Fibroblast of upper back skin (primary cell): ENCODE results near the gene PDLIM5.
A peak's percentile ranks its signal among the peaks of the same experiment; 100 is the strongest.
"Not testable (repeated sequence)": the region's sequence is repeated elsewhere in the genome, so short reads cannot be mapped to it uniquely, and the experiment has no call there.

Source experiments
- DNase-seq: peaks from one replicate; pipeline ENCODE4 v3.0.0-alpha.2; 2013

Gene PDLIM5

DNA sequence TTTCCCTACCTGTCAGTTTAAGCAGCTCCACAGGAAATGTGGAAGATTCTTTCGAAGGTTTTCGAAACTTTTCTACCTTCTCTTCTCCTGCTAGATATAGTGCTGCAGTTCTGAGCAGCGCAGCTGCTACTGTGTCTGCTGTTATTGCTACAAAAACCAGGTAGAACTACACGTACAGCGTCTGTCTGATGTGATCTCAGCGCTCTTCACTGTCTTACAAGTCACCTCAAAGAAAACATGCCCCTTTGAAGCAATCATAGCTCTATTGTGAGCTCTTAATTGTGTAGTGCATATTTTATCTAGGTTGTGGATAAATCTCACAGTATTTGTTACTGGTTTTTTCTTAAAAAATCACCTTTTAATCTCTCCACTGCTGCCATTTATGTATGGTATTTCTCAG lies 158.4 kb downstream of the PDLIM5 start:
- no peak for DNase-seq

DNA sequence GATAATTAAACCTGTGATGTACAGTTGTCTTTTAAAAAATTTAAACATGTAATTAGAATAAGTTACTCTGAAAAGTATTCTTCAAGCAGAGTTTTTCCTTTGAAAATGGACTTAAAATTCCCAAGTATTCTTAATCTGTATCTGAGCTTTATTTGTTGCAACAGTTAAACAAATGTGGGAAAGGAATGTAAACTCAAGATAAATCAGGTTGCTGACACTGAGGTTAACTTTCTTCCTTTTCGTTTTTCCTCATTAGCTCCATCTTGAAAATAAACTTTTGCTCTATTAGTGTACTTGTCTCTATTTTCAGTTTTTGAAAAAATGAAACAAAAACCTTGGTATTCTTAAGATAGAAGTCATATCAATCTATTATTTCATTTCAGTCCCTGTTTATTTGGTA lies 161.5 kb downstream of the PDLIM5 start:
- DNase-seq: no peak

DNA sequence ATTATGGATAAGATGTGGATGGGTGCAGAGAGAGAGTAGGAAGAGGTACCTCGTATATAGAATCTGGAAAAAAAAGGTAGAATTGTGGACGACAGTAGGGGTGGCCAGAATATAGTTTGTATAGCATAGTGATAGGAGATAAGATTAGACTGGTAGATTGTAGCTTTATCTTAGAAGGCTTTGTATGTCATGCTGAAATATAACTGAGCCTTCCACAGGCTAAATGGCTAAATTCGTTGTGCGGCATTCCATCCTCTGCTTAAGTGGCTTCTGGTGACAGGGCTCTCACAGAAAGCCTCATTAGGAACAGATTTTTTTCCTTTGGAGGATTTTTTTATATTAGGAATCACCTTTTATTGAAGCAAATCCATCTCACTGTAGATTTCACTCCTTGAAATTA lies 163.7 kb downstream of the PDLIM5 start:
- no peak for DNase-seq

DNA sequence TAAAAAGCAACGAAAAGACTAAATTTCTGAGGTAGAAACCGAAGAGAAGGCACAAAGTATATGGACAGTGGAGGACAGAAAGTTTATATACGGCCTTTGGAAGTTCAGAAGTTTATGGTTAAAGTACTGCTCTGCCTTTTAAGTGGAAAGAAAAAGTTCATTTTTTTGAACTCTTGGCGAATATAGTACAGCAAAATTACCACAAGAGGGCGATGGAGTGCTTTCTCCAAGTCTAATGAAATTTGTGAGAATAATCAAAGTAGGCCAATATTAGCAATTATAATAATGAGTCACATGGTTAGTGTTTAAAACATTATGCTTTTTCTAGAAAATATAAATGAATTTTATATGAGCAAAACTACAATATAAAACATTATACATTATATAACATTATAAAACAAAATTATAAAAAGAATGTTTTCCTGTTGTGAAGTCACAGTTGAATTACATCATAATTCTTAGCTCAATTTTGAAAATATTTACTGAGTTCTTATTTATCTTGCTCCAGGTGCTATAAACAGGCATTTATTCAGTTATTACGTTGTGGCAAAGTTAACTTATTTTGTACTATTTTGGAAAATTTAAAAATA lies 169.8 kb downstream of the PDLIM5 start:
- peak; percentile 47 for DNase-seq

DNA sequence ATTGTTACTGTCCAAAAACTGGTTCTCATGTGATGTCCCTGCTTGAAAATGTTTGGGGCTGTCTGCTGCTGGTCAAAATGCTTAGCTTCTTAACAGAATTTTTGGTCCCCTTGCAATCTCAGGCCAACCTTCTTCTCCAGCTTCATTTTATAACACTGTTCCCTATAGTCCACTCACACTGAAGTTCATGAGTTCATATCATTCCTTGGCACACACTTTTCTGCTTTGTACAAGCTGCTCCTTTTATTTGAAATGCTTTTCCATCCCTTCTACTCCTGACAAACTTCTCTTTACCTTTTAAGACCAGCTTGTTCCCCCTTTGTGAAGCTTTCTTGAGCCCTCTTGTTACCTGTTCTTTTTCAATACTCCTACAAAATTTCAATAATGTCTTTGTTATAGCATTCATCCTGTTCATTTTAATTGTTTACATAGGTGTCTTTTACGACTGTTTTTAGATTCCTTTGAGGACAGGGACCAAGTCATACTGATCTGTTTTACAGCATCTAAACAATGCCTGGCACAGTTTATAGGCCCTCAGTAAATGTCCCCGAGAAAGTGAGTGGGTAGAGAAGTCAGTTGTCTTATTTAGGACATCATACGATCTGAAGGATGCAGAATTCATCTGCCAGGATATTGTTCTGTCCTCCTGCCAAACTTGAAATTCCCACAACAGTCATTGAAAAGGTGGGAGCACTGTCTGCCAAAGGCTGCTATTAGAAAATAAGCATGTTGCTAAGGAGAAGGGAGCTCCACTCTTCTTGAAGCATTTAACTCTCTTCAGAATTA lies 171.6 kb downstream of the PDLIM5 start:
- DNase-seq: peak; percentile 10

DNA sequence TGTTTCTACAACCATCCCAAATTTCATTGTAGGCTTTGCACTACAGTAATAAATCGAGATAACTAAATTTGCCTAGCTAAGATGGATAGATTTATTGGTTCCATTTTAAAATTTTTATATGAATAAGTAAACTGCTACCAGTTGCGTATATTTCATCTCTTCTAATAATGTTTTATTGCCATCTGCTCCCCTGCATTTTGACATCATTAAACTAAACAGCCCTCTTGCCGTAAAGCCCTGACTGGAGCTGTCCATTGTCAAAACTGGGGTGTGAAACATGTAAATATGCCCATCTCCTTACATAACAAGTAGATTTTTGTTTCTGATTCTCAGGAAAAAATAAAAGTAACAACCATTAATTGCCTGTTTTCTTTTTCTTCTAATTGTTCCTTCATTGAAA lies 175.2 kb downstream of the PDLIM5 start:
- DNase-seq: no peak

DNA sequence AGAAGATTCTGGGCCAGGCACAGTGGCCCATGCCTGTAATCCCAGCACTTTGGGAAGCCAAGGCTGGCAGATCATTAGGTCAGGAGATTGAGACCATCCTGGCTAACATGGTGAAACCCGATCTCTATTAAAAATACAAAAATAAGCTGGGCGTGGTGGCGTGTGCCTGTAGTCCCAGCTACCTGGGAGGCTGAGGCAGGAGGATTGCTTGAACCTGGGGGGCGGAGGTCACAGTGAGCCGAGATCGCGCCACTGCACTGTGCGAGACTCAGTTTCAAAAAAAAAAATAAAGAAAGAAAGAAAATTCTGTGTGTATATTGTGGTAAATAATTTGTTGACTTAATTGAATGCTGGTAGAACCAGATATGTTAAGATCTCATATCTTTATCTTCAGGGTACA lies 177.3 kb downstream of the PDLIM5 start:
- not testable (repeated sequence) for DNase-seq

DNA sequence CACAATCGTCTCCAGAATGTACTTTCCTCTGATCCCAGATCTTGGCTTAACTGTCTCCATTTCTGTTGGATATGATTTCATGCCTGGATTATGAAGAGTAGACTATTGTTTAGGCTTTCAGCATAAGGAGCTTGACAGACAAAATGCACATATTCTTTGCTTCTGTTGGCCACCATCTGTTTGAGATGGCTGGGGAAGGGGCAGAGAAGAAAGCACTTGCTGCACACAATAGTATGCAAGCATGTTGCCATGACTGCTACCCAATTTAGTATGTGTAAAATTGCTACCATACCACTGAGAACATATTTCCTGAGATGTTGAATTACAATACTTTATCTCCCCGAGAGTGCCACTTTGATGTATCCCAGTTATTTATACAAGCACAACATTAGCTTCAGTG lies 178.1 kb downstream of the PDLIM5 start:
- DNase-seq: no peak

DNA sequence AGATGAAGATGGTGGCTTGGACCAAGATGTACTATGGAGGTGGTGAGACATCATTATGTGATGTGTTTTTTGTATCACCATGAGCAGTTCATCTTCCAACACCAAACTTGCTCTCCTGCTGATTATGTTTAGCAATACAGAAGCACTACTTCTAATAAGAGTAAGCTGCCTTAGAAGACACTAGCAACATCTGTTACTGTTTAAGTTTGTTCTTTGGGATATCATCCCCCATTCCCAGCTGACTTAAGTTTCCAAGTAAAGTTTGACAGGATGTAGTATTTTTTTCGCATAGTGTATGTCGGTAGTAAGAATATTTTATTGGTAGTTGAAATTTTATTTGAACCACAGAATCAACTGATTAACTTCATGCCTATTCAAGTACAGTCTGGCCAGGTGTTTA lies 182.5 kb downstream of the PDLIM5 start:
- peak; percentile 89 for DNase-seq

DNA sequence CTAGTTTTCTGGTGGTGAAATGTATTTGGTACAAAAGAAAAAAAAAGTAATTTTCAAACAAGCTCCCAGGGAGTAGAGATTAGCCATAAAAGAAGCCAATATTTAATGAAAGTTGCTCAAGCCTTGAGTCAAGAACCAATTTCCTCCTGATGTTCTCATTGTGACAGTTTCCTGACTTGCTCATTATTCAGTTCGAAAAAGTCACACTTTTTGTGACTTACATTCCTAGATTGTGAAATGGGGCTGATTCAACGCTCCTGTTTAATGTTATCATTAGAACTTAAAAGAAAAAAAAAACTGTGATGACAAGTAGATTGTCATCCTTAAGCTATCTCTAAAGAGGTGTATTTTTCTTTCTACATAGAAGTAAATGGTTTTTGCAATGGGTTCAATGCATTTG lies 183.4 kb downstream of the PDLIM5 start:
- DNase-seq: peak; percentile 22

DNA sequence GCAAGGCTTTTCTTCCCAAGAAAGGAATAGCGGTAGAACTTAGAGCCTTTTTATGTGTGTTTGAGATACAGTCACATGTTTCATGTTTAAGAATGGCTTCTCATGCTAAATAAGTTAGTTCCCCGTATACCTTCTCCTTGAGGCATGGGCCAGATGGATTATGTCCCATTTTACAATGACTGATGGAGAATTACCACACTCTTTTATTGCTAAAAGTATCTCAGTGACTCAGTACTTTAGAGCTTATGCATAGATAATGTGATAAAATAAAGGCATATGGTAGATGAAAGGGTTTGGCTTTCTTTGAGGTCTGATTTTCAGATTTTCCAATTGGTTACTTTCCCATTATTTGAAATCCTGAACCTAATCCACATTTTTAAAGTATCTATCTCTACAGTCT lies 184.3 kb downstream of the PDLIM5 start:
- peak; percentile 80 for DNase-seq

DNA sequence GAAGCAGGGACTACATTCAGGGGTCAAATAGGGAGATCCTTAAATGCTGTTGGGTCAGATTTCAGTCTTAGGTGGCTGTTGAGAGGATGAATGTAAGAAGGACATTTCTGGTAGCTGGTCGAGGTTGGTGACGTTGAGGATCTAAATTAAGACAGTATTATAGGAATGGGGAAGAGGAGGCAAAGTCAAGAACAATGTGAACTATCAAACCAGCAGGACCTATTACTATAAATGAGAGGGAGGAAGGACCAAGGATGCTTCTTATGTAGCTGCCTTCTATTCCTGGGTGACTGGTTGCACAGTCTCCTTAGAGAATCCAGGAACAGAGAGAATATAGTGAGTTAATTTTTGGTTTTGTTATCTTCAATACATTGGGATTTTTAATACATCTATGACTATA lies 187.6 kb downstream of the PDLIM5 start:
- no peak for DNase-seq

DNA sequence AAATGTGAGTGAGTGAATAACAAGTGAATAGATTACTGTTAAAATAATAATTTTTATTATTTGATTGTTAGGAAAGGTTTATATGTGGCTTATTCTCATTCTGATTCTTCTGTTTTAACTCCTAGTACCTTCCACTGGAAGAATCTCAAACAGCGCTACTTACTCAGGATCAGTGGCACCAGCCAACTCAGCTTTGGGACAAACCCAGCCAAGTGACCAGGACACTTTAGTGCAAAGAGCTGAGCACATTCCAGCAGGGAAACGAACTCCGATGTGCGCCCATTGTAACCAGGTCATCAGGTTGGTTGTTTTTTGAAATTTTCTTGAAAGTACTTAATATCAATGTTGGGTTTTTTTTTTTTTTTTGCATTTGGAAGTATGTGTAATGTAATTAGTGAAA lies 188.4 kb downstream of the PDLIM5 start:
- no peak for DNase-seq

DNA sequence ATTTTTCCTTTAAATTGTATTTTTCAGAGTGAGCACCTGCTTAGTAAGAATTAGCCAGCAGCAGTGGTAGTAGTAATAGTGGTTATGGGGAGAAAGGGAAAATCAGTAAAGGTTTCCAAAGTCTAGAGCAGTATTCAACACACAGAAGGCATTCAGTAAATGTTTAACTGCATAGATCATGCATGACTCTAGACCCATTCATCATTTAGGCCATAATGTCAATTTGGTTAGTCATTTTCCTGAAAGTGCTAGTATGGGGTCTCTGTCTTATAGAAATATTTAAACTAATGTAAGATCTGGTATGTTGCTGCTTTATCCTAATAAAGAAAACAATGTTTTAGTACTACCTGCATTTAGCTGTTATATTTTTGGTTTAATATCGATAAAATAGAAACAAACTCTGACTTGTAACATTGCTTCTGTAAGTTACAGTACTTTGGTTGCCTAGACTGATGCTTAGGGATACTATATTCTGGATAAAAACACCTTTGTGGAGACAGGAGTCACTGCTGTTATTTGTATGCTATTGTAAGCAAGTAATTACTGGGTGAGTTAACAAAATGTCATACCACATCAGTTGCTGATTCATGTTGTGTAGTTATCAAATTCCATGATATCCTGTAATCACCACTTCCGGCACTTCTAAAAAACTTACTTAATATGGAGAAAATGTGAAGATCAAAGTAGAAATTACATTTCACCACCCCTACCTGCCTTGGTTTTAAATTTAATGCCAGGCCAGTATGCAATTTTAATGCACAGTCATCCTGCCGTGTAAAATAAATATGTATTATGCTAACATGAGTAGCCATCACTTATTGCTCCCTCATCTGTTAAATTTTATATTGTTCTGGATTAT lies 190.2 kb downstream of the PDLIM5 start:
- DNase-seq: peak; percentile 87

DNA sequence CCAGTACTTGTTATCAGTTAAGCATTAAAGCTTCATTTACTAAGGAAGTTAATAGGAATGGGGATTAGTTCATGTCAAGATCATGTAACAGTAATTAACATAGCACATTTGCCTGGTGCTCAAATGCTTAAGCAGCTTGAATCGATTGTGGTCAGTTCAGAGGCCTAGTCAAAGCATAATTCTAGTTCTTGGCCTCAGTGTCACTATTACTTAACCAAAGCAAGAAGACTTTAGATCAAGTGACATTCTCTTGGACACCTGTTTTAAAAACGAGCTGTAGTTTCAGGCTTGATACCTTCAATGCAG lies 190.8 kb downstream of the PDLIM5 start:
- peak; percentile 47 for DNase-seq

DNA sequence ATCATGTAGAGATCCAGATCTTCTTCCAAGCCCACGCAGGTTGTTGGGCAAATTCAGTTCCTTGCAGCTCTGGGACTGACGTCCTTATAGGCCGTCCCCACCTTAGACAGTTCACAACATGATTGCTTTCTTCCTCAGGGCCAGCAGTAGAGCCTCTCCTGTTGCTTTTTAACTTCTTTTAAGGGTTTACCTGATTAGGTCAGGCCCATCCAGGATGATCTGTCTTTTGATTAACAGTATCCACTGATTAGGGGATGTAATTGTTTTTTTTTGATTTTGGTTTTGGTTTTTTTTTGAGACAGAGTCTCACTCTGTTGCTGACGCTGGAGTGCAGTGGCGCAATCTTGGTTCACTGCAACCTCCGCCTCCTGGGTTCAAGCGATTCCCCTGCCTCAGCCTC lies 197.0 kb downstream of the PDLIM5 start:
- DNase-seq: no peak

DNA sequence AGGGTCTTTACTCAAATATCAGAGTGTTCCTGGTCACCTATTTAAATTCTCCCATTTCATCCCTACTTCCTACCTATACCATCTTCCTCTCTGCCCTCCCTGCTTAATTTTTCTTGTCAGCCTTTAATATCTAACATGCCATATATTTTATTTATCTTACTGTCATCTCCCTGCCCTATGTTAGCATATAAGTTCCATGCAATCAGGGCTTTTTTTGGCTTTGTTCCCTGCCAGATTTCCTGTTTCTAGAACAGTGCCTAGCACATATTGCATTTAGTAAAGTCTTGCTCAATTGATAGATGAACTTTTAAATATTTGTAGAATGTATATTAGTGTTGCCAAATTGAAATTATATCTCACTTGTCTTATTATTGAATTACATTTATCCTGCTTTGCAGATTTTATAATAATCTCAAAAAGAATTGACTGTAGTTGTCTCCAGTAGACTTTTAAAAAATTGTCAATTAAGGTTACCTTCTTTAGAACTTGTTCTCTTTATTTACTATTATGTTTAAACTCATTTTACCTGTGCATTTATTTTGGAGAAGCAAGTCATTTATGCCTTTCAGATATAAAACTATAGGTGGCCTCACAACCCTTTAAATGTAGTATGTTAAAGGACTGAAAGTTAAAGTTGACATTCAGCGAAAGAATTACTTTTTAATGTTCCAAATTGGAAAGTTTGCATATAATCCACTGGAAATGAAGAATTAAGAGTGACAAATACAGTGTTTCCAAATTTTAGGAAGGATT lies 197.8 kb downstream of the PDLIM5 start:
- peak; percentile 71 for DNase-seq

DNA sequence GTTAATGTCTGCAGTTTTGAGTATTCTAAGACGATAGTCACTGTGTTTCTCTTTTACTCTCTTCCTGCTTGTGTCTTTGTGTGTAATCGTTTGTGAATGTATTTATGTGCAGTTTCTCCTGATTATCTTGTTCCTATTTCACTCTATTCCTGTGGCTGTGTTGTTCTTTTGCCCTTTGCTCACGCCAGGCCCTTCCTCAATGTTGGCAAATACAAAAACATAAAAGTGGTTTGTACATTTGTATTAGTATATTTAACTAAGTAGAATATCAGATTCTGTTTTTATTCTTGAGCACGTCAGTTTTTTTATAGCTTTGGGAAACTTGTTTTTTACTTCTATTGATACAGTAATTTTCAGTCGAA lies 198.4 kb downstream of the PDLIM5 start:
- no peak for DNase-seq

DNA sequence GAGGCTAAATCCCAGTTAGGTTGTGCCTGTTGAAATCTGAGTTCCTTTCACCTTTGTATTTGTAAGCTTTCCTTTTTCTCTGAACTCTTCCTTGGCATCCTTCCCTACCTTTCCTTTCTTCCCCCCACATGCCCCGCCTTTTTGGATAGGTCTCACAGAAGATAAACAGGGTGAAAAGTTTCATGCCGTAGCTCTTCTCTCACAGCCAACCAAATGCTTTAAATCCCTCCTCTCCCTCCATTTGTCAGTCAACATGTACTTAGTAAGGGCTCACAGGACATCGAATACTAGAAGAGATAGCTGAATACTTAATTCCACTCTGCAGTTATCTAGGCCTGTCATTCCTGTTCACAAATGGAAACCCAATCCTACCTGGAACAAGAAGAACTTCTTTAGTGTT lies 198.9 kb downstream of the PDLIM5 start:
- no peak for DNase-seq

DNA sequence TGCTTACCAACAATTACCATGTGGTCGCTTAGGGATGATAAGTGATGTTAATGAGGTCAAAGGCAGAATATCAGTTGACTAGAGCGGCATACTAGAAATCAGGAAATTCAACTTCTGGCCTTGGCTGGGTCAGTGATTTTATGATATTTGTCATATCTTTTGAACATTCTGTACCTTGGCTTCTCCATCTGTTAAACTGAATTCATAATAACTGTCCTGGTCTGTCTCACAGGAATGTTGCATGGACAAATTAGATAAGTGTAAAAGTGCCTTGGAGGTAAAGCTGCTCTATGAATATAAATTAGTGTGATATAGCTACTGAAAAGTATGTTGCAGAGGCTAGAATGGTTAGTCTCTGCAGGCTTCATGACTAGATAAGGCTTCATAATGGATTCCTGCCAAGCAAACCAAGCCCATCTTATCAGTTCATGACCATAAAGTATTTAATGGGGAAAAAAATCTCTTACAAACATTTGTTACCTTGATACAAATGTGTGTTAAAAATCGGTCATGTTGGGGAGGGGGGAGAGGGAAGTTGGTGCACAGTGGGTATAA lies 201.4 kb downstream of the PDLIM5 start:
- no peak for DNase-seq

DNA sequence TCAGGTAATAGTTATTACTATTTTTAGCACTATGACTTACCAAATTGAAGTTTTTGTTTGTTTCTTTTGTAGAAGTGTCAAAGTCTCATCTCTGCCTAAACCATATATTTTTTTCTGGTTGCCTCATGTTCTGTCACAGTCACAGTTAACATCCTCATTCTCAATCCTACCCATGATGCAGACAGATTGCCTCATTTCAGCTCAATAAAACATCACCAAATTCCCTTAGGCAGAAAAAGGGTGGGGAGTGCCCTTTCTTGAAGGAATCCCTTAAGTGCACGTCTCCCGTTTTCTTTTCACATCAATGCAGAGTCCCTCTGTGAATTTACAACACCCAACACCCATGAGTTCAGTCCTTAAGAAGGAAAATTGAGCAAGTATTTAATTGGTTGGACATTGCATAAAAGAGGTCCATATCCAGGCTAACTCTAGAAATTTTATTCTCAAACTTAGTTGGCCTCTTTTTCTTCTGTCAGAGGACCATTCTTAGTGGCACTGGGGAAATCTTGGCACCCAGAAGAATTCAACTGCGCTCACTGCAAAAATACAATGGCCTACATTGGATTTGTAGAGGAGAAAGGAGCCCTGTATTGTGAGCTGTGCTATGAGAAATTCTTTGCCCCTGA lies 202.4 kb downstream of the PDLIM5 start:
- no peak for DNase-seq

DNA sequence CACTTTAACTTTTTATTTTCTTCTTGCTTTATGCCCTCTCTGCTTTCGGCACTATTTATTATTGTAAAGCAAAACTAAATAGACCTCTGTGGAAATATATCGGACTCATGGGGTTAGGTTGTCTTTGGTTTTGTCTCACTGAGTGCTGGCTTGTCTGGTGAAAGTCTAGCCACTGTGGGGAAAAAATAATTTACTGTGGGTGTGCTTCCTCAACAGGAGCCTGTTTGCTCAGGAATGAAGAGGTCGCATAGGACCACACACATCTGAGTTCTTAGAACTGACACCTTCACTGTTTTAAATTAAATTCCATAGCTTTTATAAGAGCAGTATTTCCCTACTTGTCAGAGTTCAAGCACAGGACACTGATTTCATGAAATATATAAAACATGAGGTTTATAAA lies 203.0 kb downstream of the PDLIM5 start:
- no peak for DNase-seq

DNA sequence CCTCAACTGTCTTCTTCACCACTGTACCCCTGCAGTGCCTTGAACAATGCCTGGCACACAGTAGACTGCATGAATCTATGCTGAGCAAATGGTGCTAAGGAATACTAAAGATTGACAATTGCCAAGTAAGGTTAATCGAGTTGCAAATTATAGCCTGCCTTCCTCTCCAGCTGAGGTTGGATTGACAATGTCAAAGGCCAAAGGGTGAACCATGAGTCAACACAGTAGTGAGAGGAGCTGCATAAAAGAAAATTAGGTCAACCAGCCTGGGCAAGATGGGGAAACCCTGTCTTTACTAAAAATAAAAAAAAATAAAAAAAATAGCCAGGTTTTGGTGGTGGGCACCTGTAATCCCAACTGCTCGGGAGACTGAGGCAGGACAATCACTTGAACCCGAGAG lies 208.9 kb downstream of the PDLIM5 start:
- DNase-seq: no peak
